ENCODE data around the gene YTHDC1. TPM values are rescaled to one million over a fixed set of nuclear protein-coding genes. Genes with fewer than 3 reads are reported as not detected.

YTHDC1 gene
- total and polyA plus RNA-seq, 8 donors, result 55.0 to 228 (median 181) TPM

DNA sequence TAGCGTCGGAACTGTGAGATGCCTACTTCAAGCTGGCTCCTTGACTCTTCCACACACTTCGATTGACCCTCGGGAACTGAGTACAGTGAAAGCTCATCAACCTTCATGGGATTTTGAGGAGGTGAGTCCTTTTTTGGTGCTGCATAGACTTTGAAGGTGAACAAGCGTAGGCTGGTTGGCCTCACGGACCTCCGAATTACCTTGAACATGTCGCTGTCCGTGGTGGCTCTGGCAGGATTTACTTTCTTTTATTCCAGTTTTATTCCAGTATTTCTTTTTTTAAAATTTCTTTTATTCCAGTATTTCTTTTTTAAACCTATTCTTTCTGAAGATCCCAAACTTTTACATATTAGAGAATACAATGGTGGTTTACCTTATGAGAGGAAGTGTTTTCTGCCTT lies 45.2 kb downstream of the YTHDC1 start:
- Histone ChIP-seq H3K27me3 (no peaks in the 10 kb centered on the region), H3K4me3 (no peak overlapping the region), H3K9me3 (no peaks in the 10 kb centered on the region), H3K4me1 (no peaks in the 10 kb centered on the region), H3K36me3 (no peaks in the 10 kb centered on the region), H3K27ac (no peak overlapping the region)
- TF ChIP-seq, protein P1, sequence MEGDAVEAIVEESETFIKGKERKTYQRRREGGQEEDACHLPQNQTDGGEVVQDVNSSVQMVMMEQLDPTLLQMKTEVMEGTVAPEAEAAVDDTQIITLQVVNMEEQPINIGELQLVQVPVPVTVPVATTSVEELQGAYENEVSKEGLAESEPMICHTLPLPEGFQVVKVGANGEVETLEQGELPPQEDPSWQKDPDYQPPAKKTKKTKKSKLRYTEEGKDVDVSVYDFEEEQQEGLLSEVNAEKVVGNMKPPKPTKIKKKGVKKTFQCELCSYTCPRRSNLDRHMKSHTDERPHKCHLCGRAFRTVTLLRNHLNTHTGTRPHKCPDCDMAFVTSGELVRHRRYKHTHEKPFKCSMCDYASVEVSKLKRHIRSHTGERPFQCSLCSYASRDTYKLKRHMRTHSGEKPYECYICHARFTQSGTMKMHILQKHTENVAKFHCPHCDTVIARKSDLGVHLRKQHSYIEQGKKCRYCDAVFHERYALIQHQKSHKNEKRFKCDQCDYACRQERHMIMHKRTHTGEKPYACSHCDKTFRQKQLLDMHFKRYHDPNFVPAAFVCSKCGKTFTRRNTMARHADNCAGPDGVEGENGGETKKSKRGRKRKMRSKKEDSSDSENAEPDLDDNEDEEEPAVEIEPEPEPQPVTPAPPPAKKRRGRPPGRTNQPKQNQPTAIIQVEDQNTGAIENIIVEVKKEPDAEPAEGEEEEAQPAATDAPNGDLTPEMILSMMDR (IDR thresholded peaks at IDR 0.05), result no peak
- ATAC-seq, result no peak
- intact Hi-C loops (cut with DNase I), result no loop called here
- DNase-seq, result no peak

DNA sequence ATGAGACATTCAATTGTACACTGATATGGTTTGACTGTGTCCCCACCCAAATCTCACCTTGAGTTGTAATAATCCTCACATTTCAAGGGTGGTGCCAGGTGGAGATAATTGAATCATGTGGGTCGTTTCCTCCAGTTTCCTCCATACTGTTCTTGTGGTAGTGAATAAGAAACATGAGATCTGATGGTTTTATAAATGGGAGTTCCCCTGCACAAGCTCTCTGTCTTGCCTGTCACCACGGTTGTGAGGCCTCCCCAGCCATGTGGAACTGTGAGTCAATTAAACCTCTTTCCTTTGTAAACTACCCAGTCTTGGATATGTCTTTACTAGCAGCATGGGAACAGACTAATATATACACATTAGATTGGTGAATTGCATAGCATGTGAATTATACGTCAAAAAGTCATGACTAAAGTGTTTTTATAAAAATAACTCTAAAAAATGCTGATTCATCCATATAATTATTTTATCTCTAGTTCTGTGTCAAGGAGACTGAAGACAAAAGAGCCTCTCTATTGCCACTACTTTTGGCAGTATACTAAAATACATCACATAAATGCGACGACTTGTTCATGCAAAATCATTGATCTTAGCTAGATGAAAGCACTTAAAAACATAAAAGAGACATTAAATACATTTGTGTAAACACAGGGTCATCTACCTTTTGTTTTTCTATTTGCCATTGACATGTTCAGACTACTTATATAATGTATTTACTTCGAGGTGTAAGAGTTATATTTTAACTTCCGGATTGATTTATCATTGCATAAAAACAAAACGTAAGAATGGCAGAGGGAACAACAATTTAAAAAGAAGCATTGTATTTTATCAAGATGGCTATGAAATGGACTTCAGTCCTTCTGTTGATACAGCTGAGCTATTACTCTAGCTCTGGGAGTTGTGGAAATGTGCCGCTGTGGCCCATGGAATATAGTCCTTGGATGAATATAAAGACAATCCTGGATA lies 50.1 kb downstream of the YTHDC1 start:
- DNase-seq (no peak), ATAC-seq (no peak)
- no peaks in the 10 kb centered on the region for H3K9me3 ChIP-seq
- TF ChIP-seq, protein P1 (IDR thresholded peaks at IDR 0.05), result no peak
- H3K4me1 ChIP-seq, result no peaks in the 10 kb centered on the region
- H3K27me3 ChIP-seq, result no peaks in the 10 kb centered on the region
- intact Hi-C loops (cut with DNase I), result no loop called here
- H3K4me3 ChIP-seq, result no peak overlapping the region
- H3K27ac ChIP-seq, result no peak overlapping the region
- H3K36me3 ChIP-seq, result no peaks in the 10 kb centered on the region

GRCh38 chr4:68297137-68297536 lies 52.8 kb downstream of the YTHDC1 start:
- TF ChIP-seq, protein P1 (IDR thresholded peaks at IDR 0.05), result no peak
- Histone ChIP-seq H3K27ac (no peak overlapping the region), H3K36me3 (no peaks in the 10 kb centered on the region), H3K4me3 (no peak overlapping the region), H3K27me3 (no peaks in the 10 kb centered on the region), H3K9me3 (no peaks in the 10 kb centered on the region), H3K4me1 (no peaks in the 10 kb centered on the region)
- intact Hi-C loops (cut with DNase I), result no loop called here
- ATAC-seq, result no peak
- DNase-seq, result no peak

- no peak overlapping the region for H3K27ac ChIP-seq
- H3K36me3 ChIP-seq, result no peaks in the 10 kb centered on the region
- ATAC-seq (no peak), DNase-seq (no peak)
- TF ChIP-seq, protein P1 (IDR thresholded peaks at IDR 0.05), result no peak
- intact Hi-C loops (cut with DNase I), result no loop called here
- no peak overlapping the region for H3K4me3 ChIP-seq
- no peaks in the 10 kb centered on the region for H3K9me3 ChIP-seq
- H3K4me1 ChIP-seq, result no peaks in the 10 kb centered on the region
- H3K27me3 ChIP-seq, result no peaks in the 10 kb centered on the region
These were observed 58.6 kb downstream of the YTHDC1 start for GRCh38 chr4:68291256-68291655.

- DNase-seq (no peak), ATAC-seq (no peak)
- Histone ChIP-seq H3K9me3 (no peaks in the 10 kb centered on the region), H3K27me3 (no peaks in the 10 kb centered on the region), H3K4me1 (no peaks in the 10 kb centered on the region), H3K4me3 (no peak overlapping the region), H3K36me3 (no peaks in the 10 kb centered on the region), H3K27ac (no peak overlapping the region)
- TF ChIP-seq, protein P1 (IDR thresholded peaks at IDR 0.05), result no peak
- intact Hi-C loops (cut with DNase I), result no loop called here
These were observed 61.5 kb downstream of the YTHDC1 start for GRCh38 chr4:68288393-68288740.
